HepG2 (cell line): ENCODE results near the gene CYP4F12. TPM values are rescaled to one million over a fixed set of nuclear protein-coding genes. Genes with fewer than 3 reads are reported as not detected.

Experiments used
- ATAC-seq: fragments of 200-7000 bp; cut with Tn5 transposase; 3 replicates; pipeline ENCODE4 v1.9.1; 2020; ENCODE audit warnings: mild to moderate bottlenecking, moderate library complexity
- BruUV-seq: library from RNA; stranded (reverse); fragments of 400-500 nt; replicated peaks from 2 replicates; lab custom pipeline; 2021; lab: Mats Ljungman, UMichigan
- CTCF ChIA-PET: fragments of 300-600 bp; formaldehyde crosslinking; extraction: SDS; loops from one replicate; lab custom pipeline; 2021; ENCODE audit warnings: low total read pairs, inconsistent platforms, low intra/inter-chr PET ratio; lab: Yijun Ruan, JAX
- POLR2A ChIA-PET: fragments of 350-600 bp; sonication (Branson Sonifier 250); formaldehyde crosslinking; loops from one replicate; lab custom pipeline; 2020; ENCODE audit warnings: antibody characterized with exemption, inconsistent platforms; lab: Yijun Ruan, JAX
- DNase-seq: peaks from one replicate; pipeline ENCODE4 v3.0.0-alpha.2; 2015; ENCODE audit warnings: low spot score
- FAIRE-seq: peaks from 3 replicates; lab custom pipeline; 2011; peaks lifted over from hg19 to GRCh38; lab: Jason Lieb, UNC
- H2AFZ ChIP-seq: one replicate; pipeline ENCODE4 v1.6.1; 2011; ENCODE audit warnings: low read length, inconsistent platforms
- H3K27ac ChIP-seq: fragments of 300-600 bp; 3 replicates; pipeline ENCODE4 v1.8.0; 2011; ENCODE audit warnings: mixed run types, mild to moderate bottlenecking, mixed read lengths, low read length, inconsistent platforms; ENCODE audit not compliant: insufficient read depth; ENCODE audit errors: extremely low read length
- H3K27me3 ChIP-seq, 2 experiments: fragments of 200-600 bp in 1 of 2; 2 replicates in 1 of 2; 3 replicates in 1 of 2; pipeline versions ENCODE4 v1.6.0 to v1.8.0; 2011; ENCODE audit warnings: low read length in 2 of 2, mild to moderate bottlenecking in 2 of 2, moderate library complexity in 2 of 2, inconsistent platforms in 1 of 2; ENCODE audit not compliant: insufficient read depth in 2 of 2, control insufficient read depth in 1 of 2
- H3K36me3 ChIP-seq, 2 experiments: fragments of 200-600 bp in 1 of 2; replicated peaks in 1 of 2; 2 replicates in 1 of 2; 3 replicates in 1 of 2; pipeline versions ENCODE4 v1.5.1 to v1.8.0; 2011; ENCODE audit warnings: low read length in 2 of 2, inconsistent platforms in 1 of 2; ENCODE audit not compliant: insufficient read depth in 2 of 2, control insufficient read depth in 1 of 2
- H3K4me1 ChIP-seq: 2 replicates; pipeline ENCODE4 v1.5.1; 2012; ENCODE audit warnings: low read length, inconsistent platforms; ENCODE audit not compliant: insufficient read depth
- H3K4me2 ChIP-seq: 2 replicates; pipeline ENCODE4 v1.6.0; 2011; ENCODE audit warnings: low read depth, low read length, inconsistent platforms
- H3K4me3 ChIP-seq, 3 experiments: fragments of 200-600 bp in 1 of 3; sonication (generic), shearing (Covaris generic) in 1 of 3; replicated peaks in 1 of 3; 2 replicates each; pipeline ENCODE4 v1.5.1; 2011 to 2016; ENCODE audit warnings: low read length in 3 of 3, inconsistent platforms in 2 of 3, low read depth in 2 of 3, mild to moderate bottlenecking in 2 of 3, control low read depth in 1 of 3, mixed read lengths in 1 of 3; ENCODE audit not compliant: insufficient read depth in 1 of 3
- H3K79me2 ChIP-seq: one replicate; pipeline ENCODE4 v1.6.1; 2011; ENCODE audit warnings: low read length, inconsistent platforms; ENCODE audit not compliant: insufficient read depth
- H3K9ac ChIP-seq: 2 replicates; pipeline ENCODE4 v1.6.0; 2011; ENCODE audit warnings: mild to moderate bottlenecking, low read depth, low read length, inconsistent platforms; ENCODE audit not compliant: insufficient read depth
- H3K9me3 ChIP-seq: 2 replicates; pipeline ENCODE4 v1.5.1; 2012; ENCODE audit warnings: mild to moderate bottlenecking, low read length
- H4K20me1 ChIP-seq: 2 replicates; pipeline ENCODE4 v1.6.0; 2011; ENCODE audit warnings: inconsistent platforms, mild to moderate bottlenecking, low read length, moderate library complexity; ENCODE audit not compliant: insufficient read depth
- FOXC1 ChIP-seq: sonication (generic); formaldehyde crosslinking; IDR thresholded peaks from 2 replicates; pipeline ENCODE4 v1.8.0; 2022; ENCODE audit warnings: mild to moderate bottlenecking, missing genetic modification reagents, borderline replicate concordance
- NCOR1 ChIP-seq: fragments of 200-600 bp; sonication (generic); IDR thresholded peaks from 2 replicates; pipeline ENCODE4 v1.7.0; 2017; ENCODE audit warnings: antibody characterized with exemption, low read length, borderline replicate concordance
- NR3C1 ChIP-seq: sonication (generic); formaldehyde crosslinking; IDR thresholded peaks from 2 replicates; pipeline ENCODE4 v1.4.0; 2020; ENCODE audit warnings: missing genetic modification reagents
- POGK ChIP-seq: sonication (generic); formaldehyde crosslinking; conservative IDR thresholded peaks from 2 replicates; pipeline ENCODE4 v1.8.0; 2022; ENCODE audit warnings: mild to moderate bottlenecking, moderate library complexity, missing genetic modification reagents
- TRIM24 ChIP-seq: sonication (generic); formaldehyde crosslinking; IDR thresholded peaks from 2 replicates; pipeline ENCODE4 v1.8.0; 2022; ENCODE audit warnings: mild to moderate bottlenecking, missing genetic modification reagents
- ZNF180 ChIP-seq: sonication (generic); formaldehyde crosslinking; IDR thresholded peaks from 2 replicates; pipeline ENCODE4 v1.4.0; 2020; ENCODE audit warnings: low read depth, missing genetic modification reagents, borderline replicate concordance
- ZNF274 ChIP-seq: sonication (generic); formaldehyde crosslinking; IDR thresholded peaks from 2 replicates; pipeline ENCODE4 v1.5.1; 2020; ENCODE audit warnings: mild to moderate bottlenecking, missing genetic modification reagents
- ZNF367 ChIP-seq: sonication (generic); formaldehyde crosslinking; IDR thresholded peaks from 2 replicates; pipeline ENCODE4 v1.4.0; 2020; ENCODE audit warnings: missing genetic modification reagents, borderline replicate concordance
- ZNF430 ChIP-seq: sonication (generic); formaldehyde crosslinking; IDR thresholded peaks from 2 replicates; pipeline ENCODE4 v1.9.0; 2021; ENCODE audit warnings: mild to moderate bottlenecking, missing genetic modification reagents
- ZNF543 ChIP-seq: sonication (generic); formaldehyde crosslinking; IDR thresholded peaks from 2 replicates; pipeline ENCODE4 v1.4.0; 2020; ENCODE audit warnings: mild to moderate bottlenecking, missing genetic modification reagents
- ZNF577 ChIP-seq: sonication (generic); formaldehyde crosslinking; IDR thresholded peaks from 2 replicates; pipeline ENCODE4 v1.4.0; 2020; ENCODE audit warnings: mild to moderate bottlenecking, low read depth, missing genetic modification reagents, borderline replicate concordance
- WGBS: methylation state at CpG from one replicate; pipeline ENCODE4 v1.1.6; 2017; ENCODE audit warnings: low lambda C conversion rate; 5-methylcytosine and 5-hydroxymethylcytosine counted together
- in situ Hi-C: cut with HindIII; loops from 2 replicates; pipeline ENCODE4 v1.10.0; 2017; ENCODE audit warnings: low pct_unique_long_range_greater_than_20kb; ENCODE audit not compliant: extremely low pct_ligation_motif_present
- intact Hi-C: fragments of 100-400 bp; cut with micrococcal nuclease; formaldehyde crosslinking; loops from one replicate; pipeline ENCODE4 v1.10.0; 2022; ENCODE audit not compliant: unreplicated experiment
- polyA plus RNA-seq, 8 experiments: library from polyadenylated mRNA; depleted of rRNA in 3 of 8; stranded (reverse) in 7 of 8; unstranded in 1 of 8; fragments of >200 nt; fragmentation: Illumina TruSeq in 4 of 8; extraction: Trizol in 4 of 8; gene quantifications; 2 replicates each; pipeline versions ENCODE4 v1.2.1 to v1.2.3, GENCODE V29; 2011 to 2016; ENCODE audit warnings: low read depth in 4 of 8, missing spikeins in 1 of 8, mixed read lengths in 1 of 8; ENCODE audit not compliant: insufficient read depth in 1 of 8
- total RNA-seq, 5 experiments: library from RNA; depleted of rRNA; stranded (reverse); fragments of >200 nt; fragmentation: Illumina TruSeq; extraction: Trizol; gene quantifications; 2 replicates each; pipeline ENCODE4 v1.2.3, GENCODE V29; 2016; ENCODE audit warnings: low read depth in 1 of 5
- TF ChIP-seq, protein P1 (sequence below): sonication (generic); formaldehyde crosslinking; IDR thresholded peaks from 2 replicates; pipeline ENCODE4 v1.4.0; 2020; ENCODE audit warnings: missing genetic modification reagents
- TF ChIP-seq, protein P2 (sequence below): sonication (generic); formaldehyde crosslinking; IDR thresholded peaks from 2 replicates; pipeline ENCODE4 v1.4.0; 2020; ENCODE audit warnings: missing genetic modification reagents, borderline replicate concordance

CYP4F12 gene
- total and polyA plus RNA-seq, 2 of the 13 experiments (the other 11 are each of a cell fraction or from before 2014, with no cell fraction given) = 29.9 to 30.8 TPM

DNA sequence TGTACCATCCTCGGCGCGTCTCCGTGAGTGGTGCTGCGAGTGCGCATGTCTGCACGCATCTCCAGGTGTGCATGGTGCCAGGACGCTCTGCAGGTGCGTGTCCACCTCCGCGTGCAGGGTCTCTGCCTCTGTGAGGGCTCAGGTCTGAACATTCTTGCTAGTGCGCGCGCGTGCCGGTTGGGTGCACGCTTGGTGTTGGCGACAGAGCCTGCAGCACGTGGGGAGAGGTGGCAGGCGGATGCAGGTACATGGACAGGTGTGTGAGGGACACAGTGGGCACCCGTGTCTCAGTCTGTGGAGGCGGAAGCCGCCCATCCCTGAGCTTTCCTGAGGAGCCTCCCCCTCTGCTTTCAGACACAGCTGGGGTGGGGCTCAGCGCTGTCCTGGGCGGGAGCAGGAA lies 50.1 kb downstream of the CYP4F12 start (continued):
- TF ChIP-seq, protein P1, sequence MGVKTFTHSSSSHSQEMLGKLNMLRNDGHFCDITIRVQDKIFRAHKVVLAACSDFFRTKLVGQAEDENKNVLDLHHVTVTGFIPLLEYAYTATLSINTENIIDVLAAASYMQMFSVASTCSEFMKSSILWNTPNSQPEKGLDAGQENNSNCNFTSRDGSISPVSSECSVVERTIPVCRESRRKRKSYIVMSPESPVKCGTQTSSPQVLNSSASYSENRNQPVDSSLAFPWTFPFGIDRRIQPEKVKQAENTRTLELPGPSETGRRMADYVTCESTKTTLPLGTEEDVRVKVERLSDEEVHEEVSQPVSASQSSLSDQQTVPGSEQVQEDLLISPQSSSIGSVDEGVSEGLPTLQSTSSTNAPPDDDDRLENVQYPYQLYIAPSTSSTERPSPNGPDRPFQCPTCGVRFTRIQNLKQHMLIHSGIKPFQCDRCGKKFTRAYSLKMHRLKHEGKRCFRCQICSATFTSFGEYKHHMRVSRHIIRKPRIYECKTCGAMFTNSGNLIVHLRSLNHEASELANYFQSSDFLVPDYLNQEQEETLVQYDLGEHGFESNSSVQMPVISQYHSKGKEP (CRISPR knock-in tag) = no peak
- no peak for TF ChIP-seq NR3C1
- TF ChIP-seq ZNF430 (CRISPR knock-in tag) = no peak
- no peak for TF ChIP-seq NCOR1
- TF ChIP-seq ZNF274 (CRISPR knock-in tag) = no peak
- no peak for TF ChIP-seq TRIM24 (CRISPR knock-in tag)

DNA sequence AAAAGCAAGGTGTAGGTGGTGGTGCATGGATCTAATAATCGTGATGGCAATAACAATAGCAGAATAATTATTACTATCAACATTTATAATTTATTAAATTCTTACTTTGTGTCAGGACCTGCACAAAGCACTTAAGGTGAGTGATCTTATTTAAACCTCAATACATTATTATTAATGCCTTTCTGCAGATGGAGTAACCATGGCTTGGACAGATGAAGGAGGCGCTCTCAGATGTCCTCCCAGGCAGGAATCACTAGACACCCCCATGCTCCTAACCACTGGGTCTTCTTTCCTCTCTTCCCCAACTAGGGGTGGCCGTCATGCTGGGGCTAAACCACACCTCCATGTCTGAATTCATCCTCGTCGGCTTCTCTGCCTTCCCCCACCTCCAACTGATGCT lies 54.8 kb downstream of the CYP4F12 start, which contains the start of gene OR10H2:
TSS of gene OR10H2 (plus strand) at position 301 of the 400 bp plus-strand sequence. CDS start at position 321, 20 bp downstream.
- ChIA-PET CTCF (no interaction called here), POLR2A (no interaction called here)
- no peak for FAIRE-seq

More for the DNA sequence above, 54.8 kb downstream of the CYP4F12 start, which contains the start of gene OR10H2:
- Histone ChIP-seq H3K9ac (no peak within 1 kb of the TSS), H3K27me3 (no peaks in the 10 kb centered on the region), H4K20me1 (no peaks in the 10 kb centered on the region), H3K27ac (no peak within 1 kb of the TSS), H3K36me3 (no peaks in the 10 kb centered on the region), H3K4me3 (no peak within 1 kb of the TSS), H3K4me2 (no peak within 1 kb of the TSS), H3K9me3 (no peaks in the 10 kb centered on the region), H3K79me2 (no peaks in the 10 kb centered on the region), H3K4me1 (no peaks in the 10 kb centered on the region), H2AFZ (no peak within 1 kb of the TSS)
- no TSS peak for BruUV-seq
- TF ChIP-seq ZNF180 (CRISPR knock-in tag) (no peak), ZNF543 (CRISPR knock-in tag) (no peak), ZNF577 (CRISPR knock-in tag) (no peak), POGK (CRISPR knock-in tag) (no peak), ZNF367 (CRISPR knock-in tag) (no peak), FOXC1 (CRISPR knock-in tag) (no peak)
- TF ChIP-seq, protein P2, sequence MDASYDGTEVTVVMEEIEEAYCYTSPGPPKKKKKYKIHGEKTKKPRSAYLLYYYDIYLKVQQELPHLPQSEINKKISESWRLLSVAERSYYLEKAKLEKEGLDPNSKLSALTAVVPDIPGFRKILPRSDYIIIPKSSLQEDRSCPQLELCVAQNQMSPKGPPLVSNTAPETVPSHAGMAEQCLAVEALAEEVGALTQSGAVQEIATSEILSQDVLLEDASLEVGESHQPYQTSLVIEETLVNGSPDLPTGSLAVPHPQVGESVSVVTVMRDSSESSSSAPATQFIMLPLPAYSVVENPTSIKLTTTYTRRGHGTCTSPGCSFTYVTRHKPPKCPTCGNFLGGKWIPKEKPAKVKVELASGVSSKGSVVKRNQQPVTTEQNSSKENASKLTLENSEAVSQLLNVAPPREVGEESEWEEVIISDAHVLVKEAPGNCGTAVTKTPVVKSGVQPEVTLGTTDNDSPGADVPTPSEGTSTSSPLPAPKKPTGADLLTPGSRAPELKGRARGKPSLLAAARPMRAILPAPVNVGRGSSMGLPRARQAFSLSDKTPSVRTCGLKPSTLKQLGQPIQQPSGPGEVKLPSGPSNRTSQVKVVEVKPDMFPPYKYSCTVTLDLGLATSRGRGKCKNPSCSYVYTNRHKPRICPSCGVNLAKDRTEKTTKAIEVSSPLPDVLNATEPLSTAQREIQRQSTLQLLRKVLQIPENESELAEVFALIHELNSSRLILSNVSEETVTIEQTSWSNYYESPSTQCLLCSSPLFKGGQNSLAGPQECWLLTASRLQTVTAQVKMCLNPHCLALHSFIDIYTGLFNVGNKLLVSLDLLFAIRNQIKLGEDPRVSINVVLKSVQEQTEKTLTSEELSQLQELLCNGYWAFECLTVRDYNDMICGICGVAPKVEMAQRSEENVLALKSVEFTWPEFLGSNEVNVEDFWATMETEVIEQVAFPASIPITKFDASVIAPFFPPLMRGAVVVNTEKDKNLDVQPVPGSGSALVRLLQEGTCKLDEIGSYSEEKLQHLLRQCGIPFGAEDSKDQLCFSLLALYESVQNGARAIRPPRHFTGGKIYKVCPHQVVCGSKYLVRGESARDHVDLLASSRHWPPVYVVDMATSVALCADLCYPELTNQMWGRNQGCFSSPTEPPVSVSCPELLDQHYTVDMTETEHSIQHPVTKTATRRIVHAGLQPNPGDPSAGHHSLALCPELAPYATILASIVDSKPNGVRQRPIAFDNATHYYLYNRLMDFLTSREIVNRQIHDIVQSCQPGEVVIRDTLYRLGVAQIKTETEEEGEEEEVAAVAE (CRISPR knock-in tag) = no peak
- in situ Hi-C loops = no loop called here
- WGBS = 17% methylated on average over 5 of the region's 5 CpGs
- DNase-seq = no peak
- ATAC-seq = no peak
- intact Hi-C loops = no loop called here
